ENCODE results near the gene SHROOM3. TPM values are rescaled to one million over a fixed set of nuclear protein-coding genes. Genes with fewer than 3 reads are reported as not detected.

The SHROOM3 gene
- polyA plus RNA-seq, 3 donors = 0.11 to 3.4 (median 2.1) TPM

DNA sequence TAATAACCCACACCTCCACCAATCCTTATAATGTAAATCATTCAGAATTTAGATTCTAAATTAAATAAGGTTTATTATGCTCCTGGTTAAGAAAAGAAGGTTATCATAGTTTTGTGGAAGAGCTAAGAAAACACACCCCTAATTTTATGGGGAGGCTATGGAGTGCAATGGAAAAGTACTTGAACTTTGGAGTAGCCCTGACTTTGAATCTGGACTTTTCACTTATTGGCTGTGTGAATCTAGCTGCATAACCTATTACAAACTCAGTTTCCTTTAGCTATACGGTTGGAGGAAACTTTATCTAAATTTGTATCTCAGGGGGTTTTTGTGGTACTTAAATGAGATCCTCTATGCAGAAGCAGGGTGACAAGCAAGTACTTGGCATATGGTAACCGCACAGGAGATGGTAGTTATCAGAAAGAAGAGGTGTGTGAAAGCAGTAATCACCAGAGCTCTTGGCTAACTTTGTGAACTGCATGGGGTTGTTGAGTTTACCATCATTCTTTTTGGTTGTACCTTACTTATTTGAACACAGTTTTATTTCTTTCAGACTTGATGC is 143.1 kb downstream of the SHROOM3 start:
- WGBS, 3 donors = 53 to 74% (median 58%) methylated on average over 2 of the region's 2 CpGs
- no peak overlapping the region for H3K27ac ChIP-seq (ENCODE audit: low read depth, low read length)

- 70 to 85% (median 81%) methylated on average over 14 of the region's 14 CpGs for WGBS, 3 donors
- no peak overlapping the region for H3K27ac ChIP-seq (ENCODE audit: low read depth, low read length)
These were observed 144.8 kb downstream of the SHROOM3 start for GRCh38 chr4:76579596-76580375.

GRCh38 chr4:76581077-76581962 is 146.3 kb downstream of the SHROOM3 start:
- 88 to 93% (median 92%) methylated on average over 4 of the region's 4 CpGs for WGBS, 3 donors

GRCh38 chr4:76582074-76582816 is 147.2 kb downstream of the SHROOM3 start:
- no peak overlapping the region for H3K27ac ChIP-seq (ENCODE audit: low read depth, low read length)
- 61 to 87% (median 81%) methylated on average over 2 of the region's 2 CpGs for WGBS, 3 donors

More at GRCh38 chr4:76581077-76581962, 146.3 kb downstream of the SHROOM3 start:
- H3K27ac ChIP-seq (ENCODE audit: low read depth, low read length) = no peak overlapping the region

- WGBS, 3 donors = 70 to 86% (median 85%) methylated on average over 3 of the region's 3 CpGs
- no peak overlapping the region for H3K27ac ChIP-seq (ENCODE audit: low read depth, low read length)
These were observed 147.7 kb downstream of the SHROOM3 start for GRCh38 chr4:76582817-76583087.

DNA sequence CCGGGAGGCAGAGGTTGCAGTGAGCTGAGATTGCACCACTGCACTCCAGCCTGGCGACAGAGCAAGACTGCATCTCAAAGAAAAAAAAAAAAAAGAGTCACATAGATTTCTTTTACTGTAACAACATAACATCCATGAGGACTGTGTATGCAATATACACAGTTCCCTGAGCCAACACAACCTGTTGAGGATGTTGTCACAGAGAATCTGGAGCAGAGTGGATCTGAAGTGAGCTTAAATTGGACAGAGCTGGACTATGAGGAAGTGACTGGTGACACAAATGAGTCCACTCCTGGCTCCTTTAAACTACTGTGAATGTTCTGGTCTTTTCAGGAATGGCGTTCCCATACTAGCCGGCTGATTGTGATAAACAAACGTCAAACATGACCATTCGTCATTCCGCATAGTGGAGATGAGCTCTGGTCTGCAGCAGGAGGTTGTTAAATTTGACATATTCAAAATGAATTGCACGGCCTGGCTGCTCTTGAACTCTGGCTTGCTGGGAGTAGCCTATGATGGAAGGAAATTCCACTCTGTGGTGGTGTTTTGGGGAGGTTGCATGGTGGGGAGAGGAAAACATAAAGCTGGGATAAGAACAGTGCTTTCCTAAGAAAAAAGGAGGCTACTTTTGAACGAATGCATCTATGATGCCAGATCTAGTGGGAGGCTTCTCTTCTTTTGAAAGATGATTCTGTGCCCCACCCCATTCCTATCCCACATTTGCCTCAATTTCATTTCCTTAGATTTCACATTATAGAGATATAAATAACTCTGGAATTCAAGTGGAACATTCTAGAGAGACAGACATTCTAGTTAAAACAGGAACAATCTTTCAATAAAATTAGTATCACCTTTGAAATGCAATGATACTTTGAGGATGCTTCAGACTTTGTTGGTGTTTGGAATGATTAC is 149.5 kb downstream of the SHROOM3 start:
- no peak overlapping the region for H3K27ac ChIP-seq (ENCODE audit: low read depth, low read length)
- WGBS, 3 donors = 68 to 81% (median 71%) methylated on average over 8 to 9 of the region's 9 CpGs

- WGBS, 3 donors = 76 to 81% (median 81%) methylated on average over 5 of the region's 5 CpGs
- no peak overlapping the region for H3K27ac ChIP-seq (ENCODE audit: low read depth, low read length)
These were observed 150.2 kb downstream of the SHROOM3 start for GRCh38 chr4:76585272-76585671.

DNA sequence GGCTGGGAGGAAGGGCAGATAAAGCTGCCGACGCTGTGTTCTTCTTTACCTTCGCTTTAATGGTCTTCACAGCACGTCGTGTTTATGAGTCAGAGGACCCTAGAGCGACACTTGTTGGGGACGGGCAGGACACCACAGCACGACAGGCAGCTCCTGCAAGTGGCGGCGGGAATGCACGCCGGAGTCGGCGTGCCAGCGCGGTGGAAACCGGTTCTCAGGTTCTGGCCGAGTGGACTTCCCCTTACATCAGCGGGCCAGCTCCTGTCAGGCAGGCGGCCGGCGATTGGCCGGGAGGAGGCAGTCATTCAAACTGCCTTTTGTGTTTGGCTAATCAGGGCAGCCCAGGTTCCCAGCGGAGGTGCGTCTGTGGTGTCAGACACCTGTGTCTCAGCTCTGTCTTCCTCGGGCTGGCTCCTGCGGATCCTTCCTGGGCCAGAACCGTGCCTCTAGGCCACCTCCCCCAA is 150.9 kb downstream of the SHROOM3 start:
- 8 to 16% (median 13%) methylated on average over 28 of the region's 28 CpGs for WGBS, 3 donors
- H3K27ac ChIP-seq (ENCODE audit: low read depth, low read length) = no peak overlapping the region

- WGBS, 3 donors = 76 to 87% (median 84%) methylated on average over 2 of the region's 2 CpGs
- no peak overlapping the region for H3K27ac ChIP-seq (ENCODE audit: low read depth, low read length)
These were observed 153.2 kb downstream of the SHROOM3 start for GRCh38 chr4:76588274-76588673.

DNA sequence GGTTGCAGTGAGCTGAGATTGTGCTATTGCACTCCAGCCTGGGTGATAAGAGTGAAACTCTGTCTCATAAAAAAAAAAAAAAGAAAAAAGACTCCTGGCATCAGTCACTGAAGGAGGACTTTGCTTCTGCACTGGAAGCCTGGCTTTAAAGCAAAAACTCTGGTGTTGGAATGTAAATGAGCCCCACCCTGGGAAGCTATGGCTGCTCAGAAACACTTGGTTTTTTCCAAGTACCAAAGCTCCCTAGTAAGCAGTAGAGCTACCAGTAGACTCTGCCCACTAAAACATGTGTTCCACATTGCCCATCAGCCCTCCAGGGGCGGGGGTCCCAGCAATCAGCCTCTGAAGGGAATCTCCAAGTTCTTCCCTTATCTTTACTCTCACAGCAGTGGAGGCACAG is 154.4 kb downstream of the SHROOM3 start:
- H3K27ac ChIP-seq (ENCODE audit: low read depth, low read length) = no peak overlapping the region
- WGBS, 3 donors = 26 to 39% (median 39%) methylated on average over 1 of the region's 1 CpG

DNA sequence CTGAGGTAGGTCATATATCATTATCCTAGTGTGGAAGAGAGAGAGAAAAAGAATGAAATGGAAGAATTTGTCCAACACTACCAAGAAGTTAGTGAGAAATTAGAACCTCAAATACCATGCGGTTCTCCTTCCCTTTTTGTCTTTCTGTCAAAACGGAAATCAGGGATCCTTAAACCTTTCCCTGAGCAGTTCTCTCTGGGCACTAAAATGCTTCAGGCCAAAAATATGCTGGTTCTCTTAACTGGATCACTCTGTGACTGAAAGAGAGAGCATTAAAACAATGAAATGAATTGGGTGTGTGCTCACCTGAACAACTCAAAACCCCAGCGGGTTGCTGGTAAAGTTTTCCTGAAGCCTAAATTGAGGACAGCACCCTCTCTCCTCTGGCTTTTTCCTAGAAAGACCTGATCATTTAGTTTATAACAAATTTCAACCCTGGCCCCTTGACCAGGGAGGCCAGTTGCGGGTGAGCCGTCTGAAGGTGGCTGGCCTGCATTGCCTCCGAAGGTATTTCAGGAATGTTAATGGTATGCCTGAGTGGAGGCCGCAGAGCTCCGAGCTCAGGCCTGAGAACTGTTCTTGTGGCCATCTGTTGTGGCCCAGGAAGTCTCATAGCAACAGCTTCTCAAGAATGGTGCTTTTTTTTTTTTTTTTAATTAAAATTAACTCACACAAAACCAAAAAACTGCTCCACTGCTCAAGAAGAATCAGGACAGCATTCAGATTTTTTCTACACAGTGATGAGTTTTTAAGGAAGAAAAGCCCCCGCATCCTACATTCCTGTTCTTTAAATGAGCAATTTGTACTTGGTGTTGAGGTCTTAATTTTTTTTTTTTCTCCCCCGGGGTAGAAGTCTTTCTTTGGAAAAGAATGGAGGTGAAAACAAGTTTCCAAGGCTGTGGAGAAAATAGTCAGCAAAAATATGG is 155.1 kb downstream of the SHROOM3 start:
- no peak overlapping the region for H3K27ac ChIP-seq (ENCODE audit: low read depth, low read length)
- 63 to 73% (median 65%) methylated on average over 10 of the region's 10 CpGs for WGBS, 3 donors

GRCh38 chr4:76590798-76591281 is 155.8 kb downstream of the SHROOM3 start:
- 68 to 81% (median 74%) methylated on average over 6 of the region's 6 CpGs for WGBS, 3 donors
- H3K27ac ChIP-seq (ENCODE audit: low read depth, low read length) = no peak overlapping the region

DNA sequence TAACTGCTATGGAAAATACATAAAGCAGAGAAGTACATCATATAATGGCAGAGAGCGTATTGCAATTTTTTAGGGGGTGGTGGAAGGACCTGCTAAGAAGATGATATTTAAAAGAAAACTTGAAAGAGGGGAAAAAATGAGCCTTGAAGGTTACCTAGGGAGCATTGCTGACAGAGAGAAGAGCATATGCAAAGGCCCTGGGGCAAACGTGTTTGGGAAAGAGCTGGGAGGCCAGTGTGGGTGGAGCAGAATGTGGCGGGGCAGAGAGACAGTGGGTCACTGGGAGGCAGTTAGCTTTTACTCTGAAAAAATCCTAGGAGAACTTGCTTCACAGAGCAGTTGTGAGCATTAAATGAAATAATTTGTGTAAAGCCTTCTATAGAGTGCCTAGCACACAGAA is 157.0 kb downstream of the SHROOM3 start:
- H3K27ac ChIP-seq (ENCODE audit: low read depth, low read length) = no peak overlapping the region
- 84 to 91% (median 89%) methylated on average over 3 of the region's 3 CpGs for WGBS, 3 donors

DNA sequence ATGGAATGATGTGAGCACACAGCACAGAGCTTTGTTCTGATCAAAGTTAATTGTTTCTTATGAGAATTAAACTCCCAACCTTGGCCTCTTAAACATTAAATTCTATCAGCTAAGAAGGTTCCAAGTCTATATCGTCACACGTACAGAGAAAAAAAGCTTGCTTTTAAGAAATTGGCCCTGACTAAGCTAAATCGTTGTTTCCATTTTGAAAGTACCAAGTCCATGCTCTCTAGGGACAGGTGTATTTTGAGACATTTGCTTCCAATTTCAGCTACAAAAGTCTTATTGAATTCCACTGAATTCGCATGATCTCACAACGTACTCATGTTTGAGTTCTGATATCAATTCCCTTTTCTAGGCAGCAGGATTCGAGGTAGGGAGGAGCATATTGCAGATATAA is 157.4 kb downstream of the SHROOM3 start:
- WGBS, 3 donors = 79 to 87% (median 85%) methylated on average over 6 of the region's 6 CpGs
- H3K27ac ChIP-seq (ENCODE audit: low read depth, low read length) = no peak overlapping the region

GRCh38 chr4:76594173-76594572 is 159.1 kb downstream of the SHROOM3 start:
- no peak overlapping the region for H3K27ac ChIP-seq (ENCODE audit: low read depth, low read length)
- WGBS, 3 donors = 85 to 91% (median 87%) methylated on average over 2 of the region's 2 CpGs

DNA sequence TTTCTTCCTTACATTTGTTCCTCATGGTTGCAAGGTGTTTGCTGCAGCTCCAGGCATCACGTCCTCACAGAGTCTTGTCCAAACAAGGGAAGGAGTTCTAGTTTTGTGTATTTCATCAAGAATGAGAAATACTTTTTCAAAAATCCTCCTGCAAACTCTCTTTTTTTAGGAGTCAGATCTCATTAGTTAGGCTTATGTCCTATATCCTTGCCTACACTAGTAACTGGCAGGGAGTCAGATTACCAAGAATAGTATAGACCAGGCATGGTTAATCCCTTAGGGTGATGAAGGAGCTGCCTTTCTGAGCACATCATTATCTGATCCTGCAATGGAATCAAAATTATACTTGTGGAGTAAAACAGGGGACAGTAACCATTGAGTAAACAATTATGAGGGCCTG is 160.4 kb downstream of the SHROOM3 start:
- WGBS, 3 donors = 91 to 100% (median 97%) methylated on average over 1 of the region's 1 CpG
- H3K27ac ChIP-seq (ENCODE audit: low read depth, low read length) = no peak overlapping the region

Data from adipose tissue (tissue), 3 donors.